CD4-positive, alpha-beta T cell treated with Interleukin-15 for 1 hour (primary cell): Measurements from ENCODE around the gene BARX2.
A peak's percentile ranks its signal among the peaks of the same experiment; 100 is the strongest.
"Not testable (repeated sequence)": the region's sequence is repeated elsewhere in the genome, so short reads cannot be mapped to it uniquely, and the experiment has no call there.

Experiments
- DNase-seq: peaks from one replicate; pipeline ENCODE4 v3.0.0-alpha.2; 2020

The BARX2 gene, protein sequence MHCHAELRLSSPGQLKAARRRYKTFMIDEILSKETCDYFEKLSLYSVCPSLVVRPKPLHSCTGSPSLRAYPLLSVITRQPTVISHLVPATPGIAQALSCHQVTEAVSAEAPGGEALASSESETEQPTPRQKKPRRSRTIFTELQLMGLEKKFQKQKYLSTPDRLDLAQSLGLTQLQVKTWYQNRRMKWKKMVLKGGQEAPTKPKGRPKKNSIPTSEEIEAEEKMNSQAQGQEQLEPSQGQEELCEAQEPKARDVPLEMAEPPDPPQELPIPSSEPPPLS

GRCh38 chr11:129375751-129376657 lies at the start of gene BARX2:
Gene BARX2, plus strand, starts transcription at chr11:129375848. Its CDS starts 188 bp downstream, at chr11:129376036.
- no peak for DNase-seq

DNA sequence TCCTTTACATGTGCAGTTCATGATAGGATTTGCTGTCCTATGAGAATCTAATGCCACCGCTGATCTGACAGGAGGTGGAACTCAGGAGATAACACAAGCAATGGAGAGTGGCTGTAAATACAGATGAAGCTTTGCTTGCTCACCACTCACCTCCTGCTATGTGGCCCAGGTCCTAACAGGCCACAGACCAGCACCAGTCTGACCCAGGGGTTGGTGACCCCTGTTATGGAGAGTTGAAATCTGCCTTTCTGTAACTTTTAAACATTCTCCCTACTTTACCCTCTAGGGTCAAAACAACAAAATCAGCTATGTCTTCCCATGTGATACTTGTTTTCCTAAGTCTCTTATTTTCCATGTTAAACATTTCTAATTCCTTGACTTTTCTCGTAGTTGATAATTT lies 48.7 kb upstream of the BARX2 start:
- DNase-seq, result no peak

GRCh38 chr11:129327708-129328107 lies 47.9 kb upstream of the BARX2 start:
- DNase-seq, result peak; percentile 42

- no peak for DNase-seq
Observed at GRCh38 chr11:129328756-129329155, 46.9 kb upstream of the BARX2 start.

DNA sequence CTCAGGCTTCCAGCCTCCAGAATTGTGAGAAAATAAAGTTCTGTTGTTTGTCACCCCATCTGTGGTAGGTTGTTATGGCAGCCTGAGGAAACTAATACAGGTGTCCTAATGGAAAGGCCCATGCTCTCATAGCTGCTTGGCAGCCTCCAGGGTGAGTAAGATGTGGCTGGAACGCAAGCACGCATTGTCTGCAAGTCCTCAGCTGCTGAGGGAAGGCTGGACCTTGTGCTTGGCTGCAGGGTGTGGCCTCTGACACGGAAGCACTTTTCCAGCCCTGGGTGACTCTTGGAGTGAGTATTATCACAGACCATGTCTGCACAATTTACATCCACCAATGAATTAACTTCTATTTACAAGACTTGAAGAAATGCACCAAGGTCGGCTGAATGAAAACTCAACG lies 44.4 kb upstream of the BARX2 start:
- DNase-seq, result no peak

DNA sequence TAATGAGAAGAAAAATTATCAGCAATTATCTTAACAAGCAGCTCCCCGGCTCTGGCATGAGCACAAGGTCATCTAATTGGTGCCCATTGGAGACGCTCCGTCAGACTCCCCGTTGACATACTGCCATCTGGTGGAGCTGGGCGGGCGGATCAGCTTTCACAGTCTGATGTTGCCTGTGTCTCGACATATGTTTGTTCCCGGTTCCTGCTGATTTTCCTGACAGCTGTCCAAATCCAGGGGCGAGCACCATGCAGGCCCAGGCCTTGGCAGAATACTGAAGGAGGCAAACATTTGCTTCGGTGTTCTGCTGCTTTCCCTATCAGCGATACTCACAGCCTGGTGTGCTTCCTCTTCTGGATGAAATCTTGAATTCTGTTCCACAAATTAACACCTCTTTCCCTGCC lies 43.8 kb upstream of the BARX2 start:
- DNase-seq, result peak; percentile 49

- no peak for DNase-seq
Observed at GRCh38 chr11:129333873-129334272, 41.8 kb upstream of the BARX2 start.

DNA sequence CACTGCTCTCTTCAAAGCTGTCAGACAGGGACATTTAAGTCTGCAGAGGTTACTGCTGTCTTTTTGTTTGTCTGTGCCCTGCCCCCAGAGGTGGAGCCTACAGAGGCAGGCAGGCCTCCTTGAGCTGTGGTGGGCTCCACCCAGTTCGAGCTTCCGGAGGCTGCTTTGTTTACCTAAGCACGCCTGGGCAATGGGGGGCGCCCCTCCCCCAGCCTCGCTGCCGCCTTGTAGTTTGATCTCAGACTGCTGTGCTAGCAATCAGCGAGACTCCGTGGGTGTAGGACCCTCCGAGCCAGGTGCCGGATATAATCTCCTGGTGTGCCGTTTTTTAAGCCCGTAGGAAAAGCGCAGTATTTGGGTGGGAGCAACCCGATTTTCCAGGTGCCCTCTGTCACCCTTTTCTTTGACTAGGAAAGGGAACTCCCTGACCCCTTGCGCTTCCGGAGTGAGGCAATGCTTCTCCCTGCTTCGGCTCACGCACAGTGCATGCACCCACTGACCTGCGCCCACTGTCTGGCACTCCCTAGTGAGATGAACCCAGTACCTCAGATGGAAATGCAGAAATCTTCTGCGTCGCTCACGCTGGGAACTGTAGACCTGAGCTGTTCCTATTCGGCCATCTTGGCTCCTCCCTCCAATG lies 31.2 kb upstream of the BARX2 start:
- DNase-seq, result not testable (repeated sequence)

DNA sequence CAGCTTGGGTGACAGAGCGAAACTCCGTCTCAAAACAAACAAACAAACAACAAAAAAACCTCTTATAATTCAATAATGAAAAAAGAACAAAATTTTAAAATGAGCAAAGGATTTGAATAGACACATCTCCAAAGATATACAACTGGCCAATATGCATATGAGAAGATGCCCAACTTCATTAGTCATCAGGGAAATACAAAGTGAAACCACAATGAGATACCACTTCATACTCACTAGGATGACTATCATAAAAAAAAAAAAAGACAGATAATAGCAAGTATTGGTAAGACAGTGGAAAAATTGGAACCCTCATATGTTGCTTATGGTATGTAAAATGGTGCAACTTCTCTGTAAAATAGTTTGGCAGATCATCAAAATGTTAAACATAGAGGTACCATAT lies 28.7 kb upstream of the BARX2 start:
- DNase-seq, result no peak

- no peak for DNase-seq
Observed at GRCh38 chr11:129348813-129349212, 26.8 kb upstream of the BARX2 start.

DNA sequence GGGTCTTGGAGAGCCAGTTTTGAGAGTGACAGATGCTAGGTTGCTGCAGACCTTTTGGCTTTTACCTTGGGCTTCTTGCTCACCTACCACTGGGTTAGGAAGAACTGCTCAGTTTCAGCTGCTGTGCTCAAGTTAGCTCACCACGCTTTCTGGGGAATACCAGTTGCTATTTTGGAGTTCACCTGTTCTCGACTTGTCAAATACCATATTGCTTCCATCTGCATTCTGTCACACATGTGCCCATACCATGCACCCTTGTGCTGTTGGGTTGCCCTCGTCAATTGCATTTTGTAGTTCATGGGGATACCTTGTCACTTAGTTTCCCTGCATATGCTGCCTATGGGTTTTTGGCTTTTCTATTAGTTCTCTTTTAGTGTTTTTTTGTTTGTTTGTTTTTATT lies 23.0 kb upstream of the BARX2 start:
- DNase-seq, result no peak

DNA sequence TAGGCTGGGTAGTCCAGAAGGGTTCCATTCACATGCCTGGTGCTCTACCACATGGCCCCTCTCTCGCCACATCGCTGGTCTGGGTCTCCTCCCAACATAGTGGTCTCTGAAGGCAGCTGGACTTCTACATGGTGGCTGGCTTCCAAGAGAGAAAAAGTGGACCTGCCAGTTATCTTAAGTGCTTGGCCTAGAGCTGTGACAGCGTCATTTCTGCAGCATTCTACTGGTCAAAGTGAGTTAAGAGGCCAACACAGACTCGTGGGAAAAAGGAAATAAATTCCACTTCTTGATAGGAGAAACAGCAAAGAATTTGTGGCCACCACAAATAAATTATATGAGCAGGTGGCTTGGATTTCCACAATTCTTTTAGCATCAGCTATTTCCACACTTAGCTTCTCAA lies 21.0 kb upstream of the BARX2 start:
- no peak for DNase-seq

GRCh38 chr11:129359748-129360147 lies 15.9 kb upstream of the BARX2 start:
- no peak for DNase-seq

- peak; percentile 65 for DNase-seq
Observed at GRCh38 chr11:129364143-129364654, 11.4 kb upstream of the BARX2 start.

DNA sequence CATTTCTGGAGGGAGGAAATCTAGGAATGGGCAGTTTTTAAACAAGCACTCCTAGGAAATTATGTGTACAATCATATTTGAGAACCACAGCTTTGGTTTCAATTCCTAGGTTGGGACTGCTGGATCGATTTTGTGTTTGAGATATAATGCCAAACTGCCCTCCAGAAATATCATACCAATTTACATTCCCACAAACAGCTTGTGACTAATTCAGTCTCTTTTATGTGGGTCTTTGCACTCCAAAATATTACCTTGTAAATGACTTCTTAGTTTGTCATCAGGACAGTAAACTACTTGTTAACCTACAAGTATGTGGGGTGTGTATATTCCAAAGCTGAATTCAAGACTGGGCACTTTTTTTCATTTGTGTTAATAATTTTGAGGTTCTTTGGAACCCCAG lies 9.8 kb upstream of the BARX2 start:
- no peak for DNase-seq

DNA sequence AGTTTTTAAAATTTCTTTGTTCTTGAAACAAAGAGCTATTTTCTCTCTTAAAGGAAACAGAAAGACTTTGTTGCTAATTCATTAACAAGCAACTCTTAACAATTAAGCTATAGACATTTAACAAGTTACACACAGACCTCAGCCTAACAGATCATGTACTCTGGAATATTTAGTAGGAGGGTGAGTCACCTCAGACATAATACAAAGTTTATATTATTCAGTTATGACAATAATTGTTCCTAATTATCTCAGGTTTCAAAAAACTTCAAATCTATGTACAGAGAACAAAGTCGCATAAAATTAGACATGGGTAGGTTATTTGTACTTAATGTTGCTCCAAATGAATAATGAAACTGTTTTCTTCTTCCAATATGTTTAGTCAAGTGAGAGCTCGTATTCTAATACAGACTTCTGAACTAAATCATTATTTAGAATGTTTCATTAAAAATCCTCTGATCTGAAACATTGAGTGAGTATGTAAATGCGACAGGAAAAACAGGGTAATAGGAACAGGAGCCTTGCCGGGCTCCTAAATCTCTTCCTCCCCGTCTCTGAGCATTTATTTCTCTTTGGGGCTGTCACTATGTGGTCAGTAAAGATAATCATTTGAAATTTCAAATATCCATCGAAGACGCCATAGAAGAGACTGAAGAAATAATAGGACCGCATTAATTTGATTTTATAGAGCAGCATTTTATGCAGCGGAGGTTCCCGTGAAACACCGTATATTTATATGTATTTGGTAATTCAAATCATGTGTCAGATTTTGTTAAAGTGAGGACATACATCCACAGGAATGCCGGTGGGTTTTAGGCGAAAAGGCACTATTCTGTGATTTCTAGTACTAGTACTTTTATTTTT lies 8.7 kb upstream of the BARX2 start:
- no peak for DNase-seq

- DNase-seq, result no peak
Observed at GRCh38 chr11:129368889-129369672, 6.6 kb upstream of the BARX2 start.

DNA sequence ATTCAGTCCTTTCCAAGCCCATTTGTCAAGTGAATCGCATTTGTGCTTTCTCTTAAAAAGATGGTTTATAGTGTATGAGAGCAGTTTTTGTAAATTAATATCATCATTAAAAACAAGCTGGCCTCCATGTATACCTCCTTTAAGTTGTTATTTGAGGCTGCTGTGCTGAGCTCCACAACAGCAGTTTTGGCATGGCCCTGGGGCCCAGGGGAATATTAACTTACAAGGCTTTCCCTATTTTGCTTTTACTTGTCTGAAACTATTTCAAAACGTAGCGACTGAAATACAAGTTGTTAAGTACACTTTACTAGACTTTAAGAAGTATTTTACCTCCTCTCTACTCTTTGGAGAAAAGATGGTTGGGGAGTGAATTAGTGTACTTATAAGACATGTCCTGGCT lies 4.9 kb upstream of the BARX2 start:
- DNase-seq, result no peak

- DNase-seq, result no peak
Observed at GRCh38 chr11:129372609-129373488, 2.8 kb upstream of the BARX2 start.

GRCh38 chr11:129373489-129373953 lies 2.1 kb upstream of the BARX2 start:
- DNase-seq, result no peak
